ENCODE results near the gene FOXD4L6.
"Not testable (repeated sequence)": the region's sequence is repeated elsewhere in the genome, so short reads cannot be mapped to it uniquely, and the experiment has no call there.

Gene FOXD4L6

DNA sequence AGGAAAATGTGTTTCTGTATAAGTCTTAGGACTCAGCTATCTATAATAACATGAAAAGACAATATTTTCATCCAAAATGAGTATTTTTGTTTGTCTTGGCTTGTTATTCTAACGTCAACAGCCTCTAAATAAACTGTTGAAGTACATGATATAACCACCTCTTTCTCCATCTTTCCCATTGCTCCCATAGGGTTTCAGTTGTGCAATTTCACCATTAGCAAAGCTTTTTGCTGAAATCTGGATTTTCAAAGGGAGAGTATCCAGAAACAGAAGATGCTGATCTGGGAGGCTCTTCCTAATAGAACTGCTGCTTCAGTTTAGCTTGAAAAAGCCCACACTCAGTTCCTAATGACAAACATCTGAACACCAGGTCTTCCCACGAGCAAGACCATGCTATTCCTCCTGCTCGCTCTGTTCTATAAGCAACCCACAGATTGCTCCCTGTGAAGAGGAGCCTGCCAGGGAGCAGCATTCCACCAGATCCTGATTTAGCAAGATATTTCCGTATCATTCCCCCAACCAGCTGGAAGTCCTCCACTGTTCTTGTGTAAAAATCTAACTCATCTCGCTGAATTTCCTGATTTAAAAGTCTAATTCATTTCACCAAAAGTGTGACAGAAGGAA is 41.2 kb downstream of the FOXD4L6 start:
- not testable (repeated sequence) for H3K4me1 ChIP-seq (ENCODE audit: insufficient read depth, low read length); H3K9me3 ChIP-seq (ENCODE audit: control insufficient read depth, insufficient read depth, low read length); H3K9ac ChIP-seq (ENCODE audit: low read depth, low read length); H3K36me3 ChIP-seq (ENCODE audit: insufficient read depth, low read length)

DNA sequence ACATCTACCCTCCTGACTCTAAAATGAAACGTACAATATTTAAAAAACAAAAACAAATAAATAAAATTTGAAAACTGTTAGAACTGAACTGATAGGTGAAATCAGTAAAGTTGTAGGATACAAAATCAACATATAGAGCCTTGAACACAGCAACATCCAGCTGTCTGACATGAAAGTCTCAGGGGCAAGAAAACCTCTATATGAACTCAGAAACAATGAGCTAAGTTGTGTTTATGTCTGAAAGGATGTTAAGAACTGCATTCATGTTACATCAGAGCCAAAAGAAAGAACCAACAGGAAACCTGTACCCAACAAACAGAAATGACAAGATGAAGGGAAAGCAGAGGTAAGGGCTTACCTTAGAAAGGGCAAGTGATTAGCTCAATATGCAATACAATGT is 41.8 kb downstream of the FOXD4L6 start:
- H3K36me3 ChIP-seq (ENCODE audit: insufficient read depth, low read length); H3K9ac ChIP-seq (ENCODE audit: low read depth, low read length); H3K4me1 ChIP-seq (ENCODE audit: insufficient read depth, low read length); H3K9me3 ChIP-seq (ENCODE audit: control insufficient read depth, insufficient read depth, low read length): not testable (repeated sequence)

DNA sequence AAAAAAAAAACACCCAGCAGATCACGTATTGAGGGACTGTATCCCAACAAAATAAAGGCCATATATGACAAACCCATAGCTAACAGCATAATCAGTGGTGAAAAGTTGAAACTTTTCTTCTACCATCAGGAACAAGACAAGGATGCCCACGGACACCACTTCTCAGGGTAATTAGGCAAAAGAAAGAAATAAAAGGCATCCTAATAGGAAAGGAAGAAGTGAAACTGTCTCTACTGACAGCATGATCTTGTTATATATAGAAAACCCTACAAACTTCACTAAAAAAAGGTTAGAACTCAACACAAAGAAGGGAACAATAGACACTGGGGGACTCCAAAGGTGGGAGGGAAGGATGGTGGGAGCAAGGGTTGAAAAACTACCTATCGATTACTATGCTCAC is 42.3 kb downstream of the FOXD4L6 start:
- H3K9ac ChIP-seq (ENCODE audit: low read depth, low read length); H3K36me3 ChIP-seq (ENCODE audit: insufficient read depth, low read length); H3K9me3 ChIP-seq (ENCODE audit: control insufficient read depth, insufficient read depth, low read length); H3K4me1 ChIP-seq (ENCODE audit: insufficient read depth, low read length): not testable (repeated sequence)

DNA sequence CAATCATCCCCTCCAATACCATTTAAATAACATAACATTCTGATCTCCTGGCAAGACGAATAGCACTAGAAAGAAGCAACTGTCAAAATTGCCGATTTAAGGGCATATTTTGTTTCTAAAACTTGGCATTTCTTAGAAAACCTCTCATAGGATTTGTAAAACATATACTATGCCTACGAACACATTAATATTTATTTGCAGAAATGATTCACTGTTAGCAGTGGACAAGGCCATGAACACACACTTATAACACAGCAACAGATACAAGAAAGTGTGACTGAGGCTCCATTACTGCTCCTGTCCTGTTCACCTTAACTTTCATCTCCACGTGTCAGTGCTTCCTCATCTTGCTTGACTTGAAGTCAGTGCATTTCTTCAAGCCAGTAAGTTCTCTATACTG is 46.1 kb downstream of the FOXD4L6 start:
- not testable (repeated sequence) for H3K9me3 ChIP-seq (ENCODE audit: control insufficient read depth, insufficient read depth, low read length); H3K36me3 ChIP-seq (ENCODE audit: insufficient read depth, low read length); H3K4me1 ChIP-seq (ENCODE audit: insufficient read depth, low read length); H3K9ac ChIP-seq (ENCODE audit: low read depth, low read length)

DNA sequence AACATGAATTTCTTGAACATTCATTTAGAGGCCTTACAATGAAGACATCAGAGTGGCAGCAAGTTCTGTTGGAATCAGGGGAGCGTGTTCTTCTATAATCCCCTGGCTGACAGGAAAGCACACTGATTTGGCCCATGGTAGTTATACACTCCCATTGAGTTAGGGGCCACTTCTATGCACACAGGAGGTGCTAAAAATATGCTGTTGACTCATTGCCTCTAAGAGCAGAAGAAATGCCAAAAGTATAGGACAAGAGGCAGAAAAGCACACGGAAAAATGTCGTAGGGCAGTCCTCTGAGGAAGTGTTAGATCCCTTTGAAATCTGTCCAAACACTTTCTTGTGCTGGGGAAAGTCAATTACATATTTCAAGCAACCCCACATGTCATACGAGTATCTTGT is 49.0 kb downstream of the FOXD4L6 start:
- not testable (repeated sequence) for H3K36me3 ChIP-seq (ENCODE audit: insufficient read depth, low read length); H3K4me1 ChIP-seq (ENCODE audit: insufficient read depth, low read length); H3K9me3 ChIP-seq (ENCODE audit: control insufficient read depth, insufficient read depth, low read length); H3K9ac ChIP-seq (ENCODE audit: low read depth, low read length)

DNA sequence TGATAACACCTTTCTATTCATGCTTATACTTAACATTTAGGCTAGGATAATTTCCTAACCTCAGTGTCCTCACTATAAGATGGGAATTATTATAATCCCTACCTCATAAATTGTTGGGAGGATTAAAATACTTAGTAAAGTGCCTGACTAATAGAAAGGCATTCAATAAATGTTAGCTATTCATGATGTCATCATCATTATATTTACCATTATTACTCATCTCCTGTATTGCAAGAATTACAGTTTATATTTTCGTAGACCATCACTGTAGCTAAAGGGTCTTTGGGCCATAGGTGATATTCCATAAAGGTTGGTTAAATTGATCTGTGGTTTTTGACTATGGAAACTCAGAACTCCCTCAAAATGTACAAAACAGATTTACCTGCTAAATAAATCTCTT is 50.9 kb downstream of the FOXD4L6 start:
- not testable (repeated sequence) for H3K36me3 ChIP-seq (ENCODE audit: insufficient read depth, low read length); H3K9ac ChIP-seq (ENCODE audit: low read depth, low read length); H3K4me1 ChIP-seq (ENCODE audit: insufficient read depth, low read length); H3K9me3 ChIP-seq (ENCODE audit: control insufficient read depth, insufficient read depth, low read length)
